ENCODE measurements around the gene RAB28.

- no peak for TF ChIP-seq CTCF (IDR thresholded peaks at IDR 0.05)
- no peak for TF ChIP-seq EZH2 (IDR thresholded peaks at IDR 0.05)
These were observed 156.1 kb downstream of the RAB28 start for GRCh38 chr4:13327991-13328390.
